ENCODE measurements around the gene ZHX3. TPM values are rescaled to one million over a fixed set of nuclear protein-coding genes. Genes with fewer than 3 reads are reported as not detected.
A peak's percentile ranks its signal among the peaks of the same experiment; 100 is the strongest.

Gene ZHX3
- total and polyA plus RNA-seq, 2 of the 13 experiments (the other 11 are each of a cell fraction or from before 2014, with no cell fraction given) = 8.4 to 11.7 TPM

GRCh38 chr20:41165001-41165882, 152.3 kb downstream of the ZHX3 start (continued):
- TF ChIP-seq STAT6 (CRISPR knock-in tag; IDR thresholded peaks at IDR 0.05; ENCODE audit: borderline replicate concordance) (no peak), SIN3A (IDR thresholded peaks at IDR 0.05; ENCODE audit: borderline replicate concordance, low read depth, low read length) (no peak), ZBTB46 (CRISPR knock-in tag; IDR thresholded peaks at IDR 0.05; ENCODE audit: borderline replicate concordance) (no peak), ESRRA (CRISPR knock-in tag; IDR thresholded peaks at IDR 0.05; ENCODE audit: low read depth) (no peak), BHLHE40 (IDR thresholded peaks at IDR 0.05; ENCODE audit: low read length) (no peak), CCDC6 (CRISPR knock-in tag; IDR thresholded peaks at IDR 0.05) (no peak), AGO2 (optimal IDR thresholded peaks at IDR 0.05; ENCODE audit: low read depth, low read length) (peak; percentile 63), MTA3 (CRISPR knock-in tag; IDR thresholded peaks at IDR 0.05) (no peak), SALL1 (CRISPR knock-in tag; IDR thresholded peaks at IDR 0.05) (no peak), ZBTB33 (CRISPR knock-in tag; IDR thresholded peaks at IDR 0.05) (no peak), PRPF4 (IDR thresholded peaks at IDR 0.05; ENCODE audit: low read depth, low read length, poor library complexity, severe bottlenecking) (no peak), TRIM24 (CRISPR knock-in tag; IDR thresholded peaks at IDR 0.05) (no peak), ZNF7 (CRISPR knock-in tag; IDR thresholded peaks at IDR 0.05) (no peak)
